PC-9 (cell line): Measurements from ENCODE around the gene PIWIL4.

ENCODE experiments used
- EZH2 ChIP-seq: fragments of 200-600 bp; sonication (generic); IDR thresholded peaks from 2 replicates; pipeline ENCODE4 v1.8.0; 2017; ENCODE audit warnings: antibody characterized with exemption, low read depth
- TF ChIP-seq, protein P1 (sequence below): fragments of 200-600 bp; sonication (generic); conservative IDR thresholded peaks from 2 replicates; pipeline ENCODE4 v1.6.1; 2017; ENCODE audit warnings: mixed run types, antibody characterized with exemption, mild to moderate bottlenecking, moderate library complexity

DNA sequence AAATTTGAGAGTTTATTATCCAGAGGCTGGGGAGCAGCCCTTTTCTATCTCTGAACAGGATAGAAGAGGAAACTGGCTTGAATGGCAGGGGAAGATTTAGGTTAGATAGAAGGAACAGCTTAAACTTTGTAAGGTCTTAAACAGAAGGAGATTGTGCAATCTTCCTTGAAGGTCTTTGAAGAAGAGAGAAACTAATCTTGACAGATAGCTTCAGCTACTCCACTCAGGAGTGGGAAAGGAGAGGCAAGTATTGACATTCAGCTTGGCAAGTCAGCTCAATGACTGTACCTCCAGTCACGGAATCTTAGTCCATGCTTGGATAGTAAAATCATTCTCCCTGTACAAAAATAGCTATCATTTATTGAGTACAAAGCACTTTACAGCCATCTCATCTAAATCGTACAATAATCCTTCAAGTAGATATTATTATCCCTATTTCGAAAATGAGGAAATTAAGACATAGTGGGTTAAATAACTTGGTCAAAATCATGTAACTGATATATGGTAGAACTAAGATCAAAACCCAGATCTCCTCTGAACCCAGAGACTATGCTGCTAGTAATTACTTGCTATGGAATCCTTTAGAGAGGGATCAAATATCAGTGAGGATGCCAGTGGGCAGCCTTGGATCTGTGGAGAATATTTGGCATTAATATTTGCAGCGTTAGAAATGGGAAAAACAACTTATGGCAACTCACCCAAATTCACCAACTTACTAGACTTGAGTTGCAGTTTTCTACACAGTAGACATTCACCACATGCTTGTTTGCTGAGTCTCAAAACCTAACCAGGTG, 40.3 kb upstream of the PIWIL4 start:
- TF ChIP-seq, protein P1, sequence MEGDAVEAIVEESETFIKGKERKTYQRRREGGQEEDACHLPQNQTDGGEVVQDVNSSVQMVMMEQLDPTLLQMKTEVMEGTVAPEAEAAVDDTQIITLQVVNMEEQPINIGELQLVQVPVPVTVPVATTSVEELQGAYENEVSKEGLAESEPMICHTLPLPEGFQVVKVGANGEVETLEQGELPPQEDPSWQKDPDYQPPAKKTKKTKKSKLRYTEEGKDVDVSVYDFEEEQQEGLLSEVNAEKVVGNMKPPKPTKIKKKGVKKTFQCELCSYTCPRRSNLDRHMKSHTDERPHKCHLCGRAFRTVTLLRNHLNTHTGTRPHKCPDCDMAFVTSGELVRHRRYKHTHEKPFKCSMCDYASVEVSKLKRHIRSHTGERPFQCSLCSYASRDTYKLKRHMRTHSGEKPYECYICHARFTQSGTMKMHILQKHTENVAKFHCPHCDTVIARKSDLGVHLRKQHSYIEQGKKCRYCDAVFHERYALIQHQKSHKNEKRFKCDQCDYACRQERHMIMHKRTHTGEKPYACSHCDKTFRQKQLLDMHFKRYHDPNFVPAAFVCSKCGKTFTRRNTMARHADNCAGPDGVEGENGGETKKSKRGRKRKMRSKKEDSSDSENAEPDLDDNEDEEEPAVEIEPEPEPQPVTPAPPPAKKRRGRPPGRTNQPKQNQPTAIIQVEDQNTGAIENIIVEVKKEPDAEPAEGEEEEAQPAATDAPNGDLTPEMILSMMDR, result no peak
- no peak for TF ChIP-seq EZH2
